GM10266 (cell line): ENCODE data around the gene ZC3H4.

Source experiments
- DNase-seq: peaks from one replicate; pipeline ENCODE4 v3.0.0; 2012; ENCODE audit errors: extremely low spot score
- TF ChIP-seq, protein P1 (sequence below): IDR thresholded peaks from 2 replicates; pipeline ENCODE4 v1.5.1; 2012; ENCODE audit warnings: mild to moderate bottlenecking, low read depth; ENCODE audit not compliant: control insufficient read depth, insufficient read depth; ENCODE audit errors: missing control alignments

ZC3H4 gene

DNA sequence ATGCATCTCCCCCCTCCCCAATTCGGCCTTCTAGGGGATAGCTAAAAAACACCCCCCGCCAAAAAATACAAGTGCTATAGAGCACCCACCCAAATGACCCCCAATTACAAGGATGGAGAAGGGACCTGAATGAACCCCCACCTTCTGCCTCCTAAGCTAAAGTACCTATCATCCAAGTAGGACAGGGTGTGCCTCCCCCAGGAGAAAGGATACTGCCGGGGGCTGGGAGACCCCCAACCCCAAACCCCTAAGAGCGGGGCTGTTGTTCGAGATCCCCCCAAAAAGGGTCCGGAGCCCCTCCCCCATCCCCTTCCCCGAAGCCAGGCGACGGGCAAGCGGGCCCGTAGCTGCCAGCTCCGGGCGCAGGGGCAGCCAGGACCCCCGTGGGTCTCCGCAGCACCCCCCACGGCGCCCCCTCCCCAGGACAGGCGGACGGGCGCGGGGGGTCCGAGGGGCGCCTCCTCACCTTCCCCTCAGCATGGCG lies 1.9 kb downstream of the ZC3H4 start:
- TF ChIP-seq, protein P1, sequence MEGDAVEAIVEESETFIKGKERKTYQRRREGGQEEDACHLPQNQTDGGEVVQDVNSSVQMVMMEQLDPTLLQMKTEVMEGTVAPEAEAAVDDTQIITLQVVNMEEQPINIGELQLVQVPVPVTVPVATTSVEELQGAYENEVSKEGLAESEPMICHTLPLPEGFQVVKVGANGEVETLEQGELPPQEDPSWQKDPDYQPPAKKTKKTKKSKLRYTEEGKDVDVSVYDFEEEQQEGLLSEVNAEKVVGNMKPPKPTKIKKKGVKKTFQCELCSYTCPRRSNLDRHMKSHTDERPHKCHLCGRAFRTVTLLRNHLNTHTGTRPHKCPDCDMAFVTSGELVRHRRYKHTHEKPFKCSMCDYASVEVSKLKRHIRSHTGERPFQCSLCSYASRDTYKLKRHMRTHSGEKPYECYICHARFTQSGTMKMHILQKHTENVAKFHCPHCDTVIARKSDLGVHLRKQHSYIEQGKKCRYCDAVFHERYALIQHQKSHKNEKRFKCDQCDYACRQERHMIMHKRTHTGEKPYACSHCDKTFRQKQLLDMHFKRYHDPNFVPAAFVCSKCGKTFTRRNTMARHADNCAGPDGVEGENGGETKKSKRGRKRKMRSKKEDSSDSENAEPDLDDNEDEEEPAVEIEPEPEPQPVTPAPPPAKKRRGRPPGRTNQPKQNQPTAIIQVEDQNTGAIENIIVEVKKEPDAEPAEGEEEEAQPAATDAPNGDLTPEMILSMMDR: no peak
- no peak for DNase-seq

DNA sequence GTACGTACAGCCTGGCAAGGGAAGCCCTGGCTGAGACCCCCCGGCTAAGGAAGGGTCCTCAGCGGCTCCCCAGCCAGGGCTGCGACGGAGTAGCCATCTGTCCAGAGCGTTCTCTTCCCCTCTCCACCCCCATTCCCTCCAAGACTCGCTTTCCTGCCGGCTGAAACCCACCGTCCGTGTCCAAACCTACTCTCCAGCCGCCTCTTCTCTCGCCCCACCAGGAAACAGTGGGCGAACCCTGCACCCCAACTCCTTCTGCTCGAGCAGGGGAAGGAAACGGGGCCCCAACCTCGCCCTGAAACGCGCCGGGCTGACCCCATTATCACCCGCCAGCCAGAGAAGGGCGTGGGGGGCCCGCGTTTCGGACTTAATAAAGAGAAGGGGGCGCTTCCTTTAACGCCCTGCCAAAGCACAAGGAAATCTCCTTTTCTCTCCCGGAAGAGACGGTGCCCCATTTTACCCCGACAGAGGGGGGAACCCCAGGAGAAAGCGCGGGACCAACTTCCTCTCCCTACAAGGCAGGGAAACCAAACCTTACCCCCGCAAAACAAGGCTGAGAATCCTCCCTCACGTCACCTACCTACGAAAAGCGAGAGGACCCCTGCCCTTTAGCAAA lies 2.5 kb downstream of the ZC3H4 start:
- TF ChIP-seq, protein P1: no peak
- no peak for DNase-seq

DNA sequence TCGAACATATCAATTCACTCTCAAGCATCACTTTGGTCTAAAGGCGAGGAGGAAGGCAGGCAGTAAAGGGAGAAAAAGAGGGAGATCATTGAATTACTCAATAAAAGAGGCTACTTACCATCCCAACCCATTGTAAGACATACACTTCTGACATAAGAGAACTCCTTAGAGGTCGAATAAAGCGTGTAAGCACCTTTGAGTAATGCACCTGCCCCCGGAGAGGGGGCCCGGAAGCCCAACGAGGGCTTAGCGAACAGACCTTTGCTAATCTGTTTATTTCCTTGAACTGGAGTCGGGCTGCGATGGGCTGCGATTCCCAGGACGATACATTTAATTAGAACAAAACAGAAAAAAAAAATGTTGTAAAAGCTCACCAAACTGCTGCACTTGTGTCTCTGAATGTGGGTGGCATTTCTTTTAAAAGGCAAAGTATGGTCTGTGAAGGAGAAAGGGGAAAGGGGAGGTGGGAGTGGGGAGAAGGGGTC lies 3.0 kb downstream of the ZC3H4 start:
- DNase-seq: no peak
- TF ChIP-seq, protein P1: no peak

DNA sequence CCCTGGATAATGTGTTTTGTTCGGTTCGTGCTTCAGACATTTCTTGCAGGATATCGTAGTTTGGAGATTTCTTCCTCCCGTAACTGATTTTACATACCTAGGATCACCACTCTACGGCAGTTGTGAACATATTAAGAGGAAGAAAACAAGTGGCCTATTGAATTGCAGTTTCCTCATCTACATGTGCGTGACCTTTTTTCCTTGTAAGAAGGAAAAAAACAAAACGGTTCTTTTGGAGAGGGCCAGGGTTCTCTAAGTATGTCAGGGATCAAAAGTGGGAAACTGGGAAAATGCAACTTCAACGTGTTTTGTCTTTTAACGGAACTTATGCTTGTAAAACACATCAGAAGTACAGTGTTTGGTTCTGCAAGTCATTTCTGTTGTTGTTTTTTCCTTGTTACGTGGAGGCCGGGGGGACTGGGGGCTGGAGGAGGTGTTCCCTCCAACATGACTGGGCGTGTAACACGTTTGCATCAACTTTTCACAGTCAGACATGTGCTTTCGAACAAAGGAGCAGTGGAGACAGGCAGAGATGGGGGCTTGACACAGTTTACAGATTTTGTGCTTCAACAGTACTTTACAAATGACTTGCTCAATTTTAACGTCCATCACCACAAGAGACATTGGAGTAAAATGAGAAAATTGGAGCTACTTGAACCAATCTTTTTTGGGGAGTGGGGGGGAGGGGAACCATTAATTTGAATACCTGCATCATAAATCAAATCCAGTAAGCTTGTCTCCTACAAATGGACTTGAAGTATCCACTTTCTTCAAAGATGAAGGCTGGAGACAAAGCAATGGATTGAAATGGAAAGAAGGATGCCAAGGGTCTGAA lies 3.8 kb downstream of the ZC3H4 start:
- TF ChIP-seq, protein P1: no peak
- DNase-seq: no peak

DNA sequence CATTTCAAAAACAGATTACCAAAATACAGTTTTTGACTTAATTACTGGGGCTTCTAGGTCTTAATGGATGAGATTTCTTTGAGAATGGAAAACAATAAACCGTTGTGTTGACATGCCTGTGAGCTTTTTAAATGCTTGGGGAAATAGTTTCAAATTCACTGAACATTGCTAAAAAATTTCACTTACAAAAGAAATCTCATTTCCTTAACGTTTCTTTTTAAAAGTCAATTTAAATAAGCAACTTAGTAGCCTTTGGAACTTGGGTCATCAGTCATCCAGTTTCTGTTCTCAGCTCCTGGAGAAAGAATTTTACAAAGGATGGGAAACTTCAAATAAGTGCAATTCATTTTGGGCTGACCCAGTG lies 4.4 kb downstream of the ZC3H4 start:
- TF ChIP-seq, protein P1: no peak
- DNase-seq: no peak

DNA sequence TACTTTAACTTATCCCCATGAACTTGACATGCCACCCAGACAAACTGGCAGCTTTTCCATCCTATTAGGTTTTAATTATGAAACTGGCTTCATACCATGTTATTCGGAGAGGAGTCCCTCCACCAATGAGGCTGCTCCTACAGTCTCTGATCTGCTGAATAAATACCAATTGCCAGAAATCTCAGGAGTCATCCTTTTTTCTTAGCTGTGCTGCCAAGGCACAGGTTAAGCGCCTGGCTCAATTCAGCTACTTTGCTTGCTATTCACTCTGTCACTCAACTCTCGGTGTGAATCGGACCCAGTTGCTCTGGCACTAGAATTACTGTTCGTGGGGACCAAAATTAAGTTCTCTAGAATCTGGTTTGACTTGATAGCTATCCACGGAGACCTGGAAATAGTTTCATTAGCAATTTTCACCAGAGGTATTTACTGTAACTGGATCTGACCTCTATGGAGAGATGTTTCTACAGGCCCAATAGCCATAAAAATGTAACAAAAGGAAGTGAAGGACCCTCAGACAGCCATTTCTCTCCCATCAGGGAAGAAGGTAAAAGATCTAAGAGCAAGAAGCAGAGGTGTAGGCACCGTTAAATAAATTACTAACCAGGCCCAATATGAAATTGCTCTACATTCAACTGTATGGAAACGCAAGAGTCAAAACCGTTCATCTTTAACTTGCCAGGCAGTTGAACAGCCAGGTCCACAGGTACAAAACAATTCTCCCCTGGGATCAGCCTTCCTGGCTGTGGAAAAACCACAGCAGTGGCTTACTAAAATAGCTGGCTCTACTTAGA lies 5.4 kb downstream of the ZC3H4 start:
- TF ChIP-seq, protein P1: no peak
- DNase-seq: no peak
